ENCODE measurements around the gene FTCDNL1. TPM values are rescaled to one million over a fixed set of nuclear protein-coding genes. Genes with fewer than 3 reads are reported as not detected.

The FTCDNL1 gene
- total RNA-seq, 1 experiment from 2014 or later: 2.0 TPM

DNA sequence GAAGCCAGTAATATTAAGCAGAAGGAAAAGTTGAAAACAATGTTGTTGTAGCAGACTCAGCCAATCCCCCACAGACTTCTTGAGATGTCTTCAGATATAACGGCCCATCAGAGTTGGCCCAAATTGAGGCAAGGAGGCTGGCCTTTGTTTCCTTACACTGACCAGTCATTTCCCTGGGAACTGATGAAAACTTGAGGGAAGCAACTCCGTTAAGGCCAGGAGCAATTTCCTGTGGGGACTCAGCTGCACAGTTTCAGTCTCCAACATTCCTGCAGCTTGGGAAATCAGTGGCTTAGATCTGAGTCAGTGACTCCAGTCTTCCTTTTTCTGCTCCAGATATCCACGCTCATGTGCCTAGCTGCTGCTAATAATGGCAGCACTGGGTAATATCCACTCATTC lies 75.7 kb downstream of the FTCDNL1 start:
- Mint-ChIP-seq H3K27me3 (ENCODE audit: low read depth) (peaks cover 2% of the 10 kb centered on the region), H3K27ac (no peak overlapping the region), H3K9me3 (peaks cover 8% of the 10 kb centered on the region in 2 experiments; a peak in 4 of 5 replicates), H3K4me1 (peaks cover 0 to 4% of the 10 kb centered on the region in 2 experiments; a peak in 1 of 4 replicates), H3K4me3 (no peak overlapping the region), H3K36me3 (ENCODE audit: insufficient read depth in 1 of 3, low read depth in 3 of 3) (peaks cover 0 to under 1% (median under 1%) of the 10 kb centered on the region in 3 experiments; a peak in 3 of 7 replicates)
- TF ChIP-seq, protein P1, sequence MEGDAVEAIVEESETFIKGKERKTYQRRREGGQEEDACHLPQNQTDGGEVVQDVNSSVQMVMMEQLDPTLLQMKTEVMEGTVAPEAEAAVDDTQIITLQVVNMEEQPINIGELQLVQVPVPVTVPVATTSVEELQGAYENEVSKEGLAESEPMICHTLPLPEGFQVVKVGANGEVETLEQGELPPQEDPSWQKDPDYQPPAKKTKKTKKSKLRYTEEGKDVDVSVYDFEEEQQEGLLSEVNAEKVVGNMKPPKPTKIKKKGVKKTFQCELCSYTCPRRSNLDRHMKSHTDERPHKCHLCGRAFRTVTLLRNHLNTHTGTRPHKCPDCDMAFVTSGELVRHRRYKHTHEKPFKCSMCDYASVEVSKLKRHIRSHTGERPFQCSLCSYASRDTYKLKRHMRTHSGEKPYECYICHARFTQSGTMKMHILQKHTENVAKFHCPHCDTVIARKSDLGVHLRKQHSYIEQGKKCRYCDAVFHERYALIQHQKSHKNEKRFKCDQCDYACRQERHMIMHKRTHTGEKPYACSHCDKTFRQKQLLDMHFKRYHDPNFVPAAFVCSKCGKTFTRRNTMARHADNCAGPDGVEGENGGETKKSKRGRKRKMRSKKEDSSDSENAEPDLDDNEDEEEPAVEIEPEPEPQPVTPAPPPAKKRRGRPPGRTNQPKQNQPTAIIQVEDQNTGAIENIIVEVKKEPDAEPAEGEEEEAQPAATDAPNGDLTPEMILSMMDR (conservative IDR thresholded peaks at IDR 0.05): no peak
- Histone ChIP-seq H3T11ph (ENCODE audit: low read length) (no peak overlapping the region), H3K27me3 (ENCODE audit: insufficient read depth, low read length) (no peaks in the 10 kb centered on the region), H4K91ac (ENCODE audit: insufficient read length, low read depth, low read length) (no peak overlapping the region), H3K27ac (ENCODE audit: insufficient read length, low read depth, low read length) (no peak overlapping the region), H3K79me2 (ENCODE audit: insufficient read depth, low read length) (no peaks in the 10 kb centered on the region; the same call in 1 of the 2 replicates), H3K14ac (ENCODE audit: insufficient read depth, low read length) (no peak overlapping the region), H3K4me1 (ENCODE audit: insufficient read depth, low read length) (no peaks in the 10 kb centered on the region; the same call in 1 of the 2 replicates), H3K9me3 (ENCODE audit: control insufficient read depth, low read depth, low read length) (no peaks in the 10 kb centered on the region), H2BK15ac (ENCODE audit: low read depth, low read length) (no peak overlapping the region), H2BK12ac (ENCODE audit: insufficient read length, low read depth, low read length) (no peak overlapping the region), H4K8ac (replicated peaks; ENCODE audit: insufficient read length, low read depth, low read length) (no peak overlapping the region), H2AK5ac (ENCODE audit: insufficient read length, low read length) (no peak overlapping the region), H3K18ac (ENCODE audit: insufficient read length, low read depth, low read length) (no peak overlapping the region), H2AFZ (ENCODE audit: low read length) (no peak overlapping the region), H3K9ac (ENCODE audit: extremely low read depth, insufficient read length, low read length) (no peak overlapping the region), H2BK120ac (ENCODE audit: low read depth, low read length, poor library complexity, severe bottlenecking) (no peak overlapping the region), H3K23ac (ENCODE audit: insufficient read length, low read depth, low read length) (no peak overlapping the region), H4K5ac (ENCODE audit: insufficient read length, low read depth, low read length) (no peak overlapping the region), H2BK5ac (ENCODE audit: insufficient read length, low read length) (no peak overlapping the region), H3K4me2 (ENCODE audit: insufficient read depth, insufficient read length, low read length) (no peak overlapping the region), H2BK20ac (ENCODE audit: low read depth, low read length, poor library complexity, severe bottlenecking) (no peak overlapping the region), H3K79me1 (ENCODE audit: insufficient read depth, low read depth, low read length, poor library complexity, severe bottlenecking) (no peaks in the 10 kb centered on the region), H3K4ac (ENCODE audit: low read depth, low read length) (no peak overlapping the region), H3K23me2 (ENCODE audit: insufficient read length, low read depth, low read length, poor library complexity, severe bottlenecking) (no peaks in the 10 kb centered on the region), H4K20me1 (ENCODE audit: control insufficient read depth, insufficient read depth, insufficient read length) (no peaks in the 10 kb centered on the region), H3K56ac (ENCODE audit: insufficient read length, low read depth, low read length) (no peak overlapping the region)
- DNase-seq: no peak
- no CpG with 5 or more reads among the region's 3 CpGs for WGBS (ENCODE audit: extremely low coverage, insufficient read length, low lambda C conversion rate)

Data from H9 (cell line).